GM19463 (cell line): ENCODE data around the gene PHLPP2.

Experiments
- ATAC-seq: cut with Tn5 transposase; IDR thresholded peaks from one replicate; pipeline ENCODE4 v1.9.1; 2021; ENCODE audit warnings: mild to moderate bottlenecking, moderate library complexity; ENCODE audit not compliant: unreplicated experiment

The PHLPP2 gene, protein sequence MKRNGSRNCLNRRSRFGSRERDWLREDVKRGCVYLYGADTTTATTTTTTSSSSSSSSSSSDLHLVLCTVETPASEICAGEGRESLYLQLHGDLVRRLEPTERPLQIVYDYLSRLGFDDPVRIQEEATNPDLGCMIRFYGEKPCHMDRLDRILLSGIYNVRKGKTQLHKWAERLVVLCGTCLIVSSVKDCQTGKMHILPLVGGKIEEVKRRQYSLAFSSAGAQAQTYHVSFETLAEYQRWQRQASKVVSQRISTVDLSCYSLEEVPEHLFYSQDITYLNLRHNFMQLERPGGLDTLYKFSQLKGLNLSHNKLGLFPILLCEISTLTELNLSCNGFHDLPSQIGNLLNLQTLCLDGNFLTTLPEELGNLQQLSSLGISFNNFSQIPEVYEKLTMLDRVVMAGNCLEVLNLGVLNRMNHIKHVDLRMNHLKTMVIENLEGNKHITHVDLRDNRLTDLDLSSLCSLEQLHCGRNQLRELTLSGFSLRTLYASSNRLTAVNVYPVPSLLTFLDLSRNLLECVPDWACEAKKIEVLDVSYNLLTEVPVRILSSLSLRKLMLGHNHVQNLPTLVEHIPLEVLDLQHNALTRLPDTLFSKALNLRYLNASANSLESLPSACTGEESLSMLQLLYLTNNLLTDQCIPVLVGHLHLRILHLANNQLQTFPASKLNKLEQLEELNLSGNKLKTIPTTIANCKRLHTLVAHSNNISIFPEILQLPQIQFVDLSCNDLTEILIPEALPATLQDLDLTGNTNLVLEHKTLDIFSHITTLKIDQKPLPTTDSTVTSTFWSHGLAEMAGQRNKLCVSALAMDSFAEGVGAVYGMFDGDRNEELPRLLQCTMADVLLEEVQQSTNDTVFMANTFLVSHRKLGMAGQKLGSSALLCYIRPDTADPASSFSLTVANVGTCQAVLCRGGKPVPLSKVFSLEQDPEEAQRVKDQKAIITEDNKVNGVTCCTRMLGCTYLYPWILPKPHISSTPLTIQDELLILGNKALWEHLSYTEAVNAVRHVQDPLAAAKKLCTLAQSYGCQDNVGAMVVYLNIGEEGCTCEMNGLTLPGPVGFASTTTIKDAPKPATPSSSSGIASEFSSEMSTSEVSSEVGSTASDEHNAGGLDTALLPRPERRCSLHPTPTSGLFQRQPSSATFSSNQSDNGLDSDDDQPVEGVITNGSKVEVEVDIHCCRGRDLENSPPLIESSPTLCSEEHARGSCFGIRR (N-terminal part only)

DNA sequence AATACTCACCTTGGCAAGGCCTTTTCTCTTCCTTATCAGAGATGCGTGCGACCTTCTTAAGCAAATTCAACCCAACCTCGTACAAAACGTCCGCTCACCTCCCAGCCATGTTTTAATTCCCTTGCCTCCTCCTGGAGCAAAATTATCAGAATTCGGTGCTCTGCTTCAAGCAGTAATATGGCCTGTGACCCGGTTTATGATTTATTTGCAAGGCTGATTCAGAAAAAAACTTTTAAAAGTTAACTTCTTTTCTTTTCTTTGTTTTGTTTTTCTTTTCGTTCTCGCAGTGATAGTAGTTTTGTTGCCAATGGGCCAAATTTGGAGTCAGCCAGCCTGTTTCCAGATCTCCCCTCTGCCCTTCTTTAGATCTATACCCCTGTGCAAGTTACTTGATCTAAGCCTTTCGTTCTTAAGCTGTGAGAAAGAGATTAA, at the start of gene PHLPP2:
PHLPP2 (minus strand) TSS at position 382 of the 432 bp plus-strand sequence. CDS start 9,906 bp downstream, outside the sequence.
- ATAC-seq, result no peak

DNA sequence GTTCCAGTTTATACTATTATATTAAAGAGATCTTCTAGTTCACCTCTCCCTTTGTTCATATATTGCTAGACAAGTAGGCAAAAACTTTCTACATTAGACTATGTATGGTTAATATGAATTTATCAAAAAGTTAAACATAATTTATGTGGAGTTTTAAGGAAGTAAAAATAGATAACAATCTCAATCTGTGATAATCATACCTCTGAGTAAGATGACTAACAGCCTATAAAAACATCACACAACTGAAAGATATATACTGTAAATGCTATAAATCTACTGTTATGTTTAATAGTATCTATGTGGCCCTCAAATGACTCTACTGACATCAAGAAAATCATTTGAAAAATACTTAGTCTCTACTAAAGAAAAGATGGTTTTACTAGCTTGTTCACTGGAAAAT, 47.1 kb upstream of the PHLPP2 start:
- no peak for ATAC-seq

DNA sequence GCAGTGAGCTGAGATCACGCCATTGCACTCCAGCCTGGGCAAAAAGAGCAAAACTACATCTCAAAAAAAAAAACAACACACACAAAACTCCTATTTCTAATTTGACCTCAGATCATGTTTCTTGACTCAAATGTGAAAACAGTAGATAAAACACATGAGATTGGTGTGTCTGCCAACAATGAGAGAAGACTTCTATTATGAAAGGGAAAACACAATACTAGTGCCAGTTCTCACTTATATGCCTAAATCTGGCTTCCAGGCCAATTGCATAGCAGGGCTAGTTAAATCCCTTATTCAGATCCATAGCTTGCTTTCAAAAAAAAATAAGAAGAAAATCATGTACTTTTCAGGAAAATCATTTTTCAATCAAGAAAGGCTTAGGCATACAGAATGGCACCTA, 44.7 kb upstream of the PHLPP2 start:
- ATAC-seq, result no peak

DNA sequence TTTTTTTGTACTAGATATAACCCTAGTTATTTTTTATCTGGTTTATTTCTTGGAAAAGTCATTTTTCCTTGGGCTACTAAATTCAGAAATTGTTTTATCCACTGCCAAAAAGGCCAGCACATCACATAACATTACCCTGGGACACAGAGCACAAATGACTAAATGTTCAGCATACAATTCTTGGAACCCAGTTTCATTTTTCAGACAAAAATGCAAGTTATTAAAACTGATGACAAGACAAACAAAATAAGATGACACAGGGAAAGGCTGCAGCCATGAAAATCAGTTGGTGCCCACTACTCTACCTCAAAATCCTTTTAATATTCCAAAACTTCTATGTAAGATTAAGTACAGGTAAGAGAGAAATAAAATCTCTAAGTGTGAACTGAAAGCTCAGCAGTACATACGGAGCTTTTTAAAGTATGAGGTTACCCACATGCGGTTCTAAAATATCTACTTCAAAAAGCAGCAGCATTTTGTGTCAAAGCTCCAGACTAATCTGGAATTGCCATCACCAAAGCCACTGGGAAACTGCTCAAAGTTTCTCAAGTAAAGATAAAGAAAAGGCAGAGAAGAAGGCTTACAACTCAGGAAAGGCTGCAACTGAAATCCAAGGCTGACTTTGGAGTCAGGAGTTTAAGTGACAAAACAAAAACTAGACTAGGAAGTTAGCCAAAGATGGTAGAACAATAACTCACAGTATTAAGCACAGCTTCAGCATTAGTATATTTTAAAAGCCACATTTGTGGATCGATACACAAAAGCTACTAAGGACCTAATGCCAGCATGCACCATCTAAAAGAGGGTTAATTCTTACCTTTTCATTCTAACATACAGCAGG, 42.8 kb upstream of the PHLPP2 start:
- ATAC-seq, result no peak

DNA sequence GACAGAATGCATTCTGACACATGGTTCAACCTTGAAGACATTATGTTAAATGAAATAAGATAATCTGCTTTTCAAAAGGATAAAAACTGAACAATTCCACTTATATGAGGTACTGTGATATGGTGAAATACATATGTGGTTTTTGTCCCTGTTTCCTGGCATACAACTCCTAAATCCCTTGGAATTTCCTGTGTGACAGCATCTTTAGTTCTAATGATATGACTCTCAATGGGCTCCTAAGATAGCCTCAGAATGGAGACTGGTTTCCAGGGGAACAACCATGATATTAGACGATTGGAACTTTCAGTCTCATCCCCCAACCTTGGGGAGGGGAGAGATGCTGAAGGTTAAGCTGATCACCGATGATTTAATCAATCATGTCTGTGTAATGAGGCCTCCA, 37.7 kb upstream of the PHLPP2 start:
- ATAC-seq, result no peak

DNA sequence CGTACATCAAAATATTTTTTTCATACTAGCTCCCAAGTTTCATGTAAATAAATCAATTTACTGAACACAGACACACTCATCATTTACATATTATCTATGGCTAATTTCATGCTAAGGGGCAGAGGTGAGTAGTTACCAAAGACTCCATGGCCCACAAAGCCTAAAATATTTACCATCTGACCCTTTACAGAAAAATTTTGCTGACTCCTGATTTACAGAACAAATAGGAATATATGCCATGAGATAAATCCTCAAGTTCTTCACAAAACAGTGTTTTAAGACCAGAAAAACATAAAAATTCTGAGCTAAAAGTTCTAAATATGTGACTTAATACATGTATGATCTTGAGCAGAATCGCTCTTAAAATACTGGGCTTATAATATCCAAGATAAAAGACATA, 36.6 kb upstream of the PHLPP2 start:
- no peak for ATAC-seq

DNA sequence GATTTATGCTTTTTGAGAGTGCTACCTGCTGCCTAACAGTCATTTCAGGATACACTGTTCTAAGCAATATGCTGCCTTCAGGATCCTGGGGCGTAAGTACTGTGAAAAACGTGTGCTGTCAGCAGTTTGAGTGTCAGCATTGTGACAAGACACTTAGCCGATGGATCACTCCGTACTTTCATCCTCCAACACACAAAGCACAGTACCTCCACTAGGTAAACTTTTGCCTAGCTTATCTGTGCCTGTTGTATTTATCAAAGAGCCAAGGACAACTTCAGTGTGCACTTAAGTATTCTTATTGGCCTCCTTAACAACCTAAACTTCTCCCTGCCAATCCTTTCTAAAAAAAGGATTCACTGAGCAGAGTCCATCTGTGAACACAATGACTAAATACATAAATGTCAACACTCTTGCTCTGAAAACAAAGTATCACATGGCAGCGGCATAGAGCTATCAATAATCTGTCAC, 33.8 kb upstream of the PHLPP2 start:
- no peak for ATAC-seq

DNA sequence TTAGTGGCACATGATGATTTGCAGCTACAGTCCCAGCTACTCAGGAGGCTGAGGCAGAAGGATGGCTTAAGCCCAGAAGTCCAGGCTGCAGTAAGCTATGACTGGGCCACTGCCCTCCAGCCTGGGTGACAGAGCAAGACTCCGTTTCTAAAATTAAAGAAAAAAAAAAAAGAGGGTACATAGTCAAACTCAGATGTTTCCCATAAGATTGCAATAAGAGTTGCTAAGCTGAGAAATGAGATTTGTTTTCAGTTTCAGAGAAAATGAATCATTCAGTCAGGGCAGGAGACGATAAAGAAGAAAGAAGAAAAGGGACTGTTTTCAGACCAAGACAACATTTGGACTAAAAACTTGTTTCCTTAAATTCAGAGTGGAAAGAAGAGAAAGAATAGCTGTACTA, 30.2 kb upstream of the PHLPP2 start:
- no peak for ATAC-seq

DNA sequence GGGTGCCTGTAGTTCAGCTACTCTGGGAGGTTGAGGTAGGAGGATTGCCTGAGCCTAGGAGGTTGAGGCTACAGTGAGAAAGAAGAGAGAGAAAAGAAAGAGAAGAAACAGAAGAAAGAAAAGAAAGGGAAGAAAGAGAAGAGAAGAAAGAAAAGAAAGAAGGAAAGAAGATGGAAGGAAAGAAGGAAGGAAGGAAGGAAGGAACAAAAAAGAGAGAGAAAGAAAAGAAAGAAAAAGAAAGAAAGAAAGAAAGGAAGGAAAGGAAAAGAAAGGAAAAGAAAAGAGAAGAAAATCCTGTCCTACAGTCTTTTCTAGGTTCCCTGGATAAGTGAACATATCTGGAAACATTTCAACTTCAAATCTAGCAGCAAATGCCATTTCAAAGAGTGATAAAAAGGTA, 29.6 kb upstream of the PHLPP2 start:
- no peak for ATAC-seq

DNA sequence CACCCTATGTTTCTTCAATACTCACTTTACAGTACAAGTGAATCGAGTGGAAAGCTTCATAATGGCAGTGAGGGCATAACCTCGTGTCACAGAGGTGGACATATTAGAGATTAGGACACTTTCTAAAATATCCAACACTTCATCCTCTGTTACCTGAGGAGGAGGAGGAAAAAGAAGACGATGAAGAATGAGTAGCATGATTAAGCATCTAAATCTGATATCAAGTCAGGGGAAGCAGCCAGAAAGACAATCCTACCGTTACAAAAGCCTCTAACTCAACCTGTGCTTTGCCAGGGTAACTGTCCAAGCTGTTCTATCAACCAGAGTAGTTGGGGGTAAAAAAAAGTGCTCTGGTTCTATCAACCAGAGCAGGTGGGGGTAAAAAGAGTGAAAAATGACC, 23.7 kb upstream of the PHLPP2 start:
- no peak for ATAC-seq

DNA sequence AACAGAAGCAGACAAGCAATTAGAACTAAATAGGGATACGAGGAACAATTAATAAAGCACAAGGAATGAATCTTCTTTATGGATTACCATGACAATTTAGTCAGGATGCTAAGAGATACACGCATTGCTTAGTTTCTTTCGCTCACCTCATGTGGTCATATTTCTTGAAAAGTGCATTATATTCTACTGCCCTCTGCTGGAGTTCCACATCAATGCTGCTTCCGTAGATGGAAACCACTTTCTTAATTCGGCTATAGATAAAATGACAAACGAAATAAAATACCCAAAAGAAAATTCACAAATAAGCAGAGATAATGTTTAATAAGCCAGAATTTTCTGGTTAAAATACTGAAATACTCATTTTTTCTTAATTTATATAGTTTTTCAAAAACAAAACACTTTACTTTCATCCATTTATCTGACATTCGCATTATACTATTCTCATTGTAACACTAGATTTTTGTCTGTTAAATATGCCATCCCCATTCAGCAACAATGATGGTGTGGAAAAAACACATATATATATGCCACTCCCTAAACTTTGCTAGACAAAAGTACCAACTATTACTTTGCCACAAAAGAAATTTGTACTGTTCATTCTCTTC, 22.0 kb upstream of the PHLPP2 start:
- no peak for ATAC-seq

DNA sequence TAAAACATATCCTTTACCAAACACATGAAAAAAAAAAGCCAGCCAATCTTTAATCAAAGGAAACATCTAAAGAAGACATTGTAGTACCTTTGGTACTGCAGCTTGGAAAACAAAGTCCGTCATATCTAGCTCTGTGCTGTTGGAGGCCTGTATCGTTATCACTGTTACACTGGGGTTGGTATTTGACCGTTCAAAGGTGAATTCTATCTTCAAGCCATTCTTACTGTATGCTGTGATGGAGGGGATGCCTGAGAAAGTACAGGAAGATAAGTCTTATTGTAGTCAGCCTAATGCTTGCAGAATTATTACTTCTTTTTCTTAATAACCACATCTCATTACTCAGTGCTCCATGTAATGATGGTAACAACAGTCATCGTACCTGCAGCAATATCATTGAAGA, 14.4 kb upstream of the PHLPP2 start:
- no peak for ATAC-seq

DNA sequence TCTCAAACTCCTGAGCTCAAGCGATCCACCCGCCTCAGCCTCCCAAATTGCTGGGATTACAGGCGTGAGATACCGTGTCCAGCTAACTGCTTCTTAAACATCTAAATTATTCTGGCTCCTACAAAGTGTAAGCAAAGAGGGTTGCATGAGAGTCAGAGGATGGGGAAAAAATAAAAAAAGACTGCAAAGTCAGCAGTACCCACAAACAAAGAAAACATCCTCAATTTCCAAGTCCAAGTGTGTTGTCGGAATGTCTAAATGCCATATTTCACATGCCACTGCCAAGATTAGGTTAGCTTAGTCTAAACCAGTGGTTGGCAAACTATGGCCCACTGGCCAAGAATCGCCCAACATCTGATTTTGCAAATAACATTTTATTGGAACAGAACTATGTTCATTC, 13.0 kb upstream of the PHLPP2 start:
- no peak for ATAC-seq

DNA sequence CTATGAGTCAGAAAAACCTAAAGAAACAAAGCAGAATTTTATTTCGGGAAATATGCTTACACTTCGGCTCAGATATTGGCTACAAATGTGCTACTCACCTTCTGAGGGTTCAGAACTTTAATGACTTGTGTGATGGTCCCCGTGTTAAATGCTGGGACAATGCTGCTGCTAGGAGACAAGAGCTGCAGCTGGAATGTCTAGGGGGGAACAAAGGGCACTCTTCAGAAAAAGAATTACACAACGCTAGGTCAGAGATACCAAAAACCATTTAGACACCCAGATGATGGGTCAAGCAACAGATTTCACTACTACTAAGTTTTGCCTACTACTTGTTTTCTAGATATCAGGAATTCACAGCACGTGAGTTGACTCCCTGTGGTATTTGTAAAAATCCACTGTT, 10.0 kb upstream of the PHLPP2 start:
- no peak for ATAC-seq

DNA sequence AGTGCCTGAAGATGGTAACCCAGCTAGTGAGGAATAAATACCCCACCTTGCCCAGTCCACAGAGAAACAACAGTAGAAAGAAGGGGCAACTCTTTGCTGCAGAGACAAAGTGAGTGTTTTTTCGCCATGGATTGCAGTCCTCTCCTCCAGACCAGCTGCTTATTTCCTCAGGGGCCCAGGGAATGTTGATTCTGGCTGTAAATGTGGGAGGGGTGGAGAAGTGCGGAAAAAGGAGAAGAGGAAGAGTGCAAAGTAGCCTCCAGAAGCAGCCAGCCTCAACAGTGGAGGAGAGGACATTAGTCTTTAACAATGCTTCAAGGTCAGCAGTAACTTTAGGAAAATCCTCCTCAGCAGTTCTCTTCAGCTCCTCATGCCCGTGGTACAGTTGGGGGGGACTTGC, 8.1 kb upstream of the PHLPP2 start:
- ATAC-seq, result no peak

DNA sequence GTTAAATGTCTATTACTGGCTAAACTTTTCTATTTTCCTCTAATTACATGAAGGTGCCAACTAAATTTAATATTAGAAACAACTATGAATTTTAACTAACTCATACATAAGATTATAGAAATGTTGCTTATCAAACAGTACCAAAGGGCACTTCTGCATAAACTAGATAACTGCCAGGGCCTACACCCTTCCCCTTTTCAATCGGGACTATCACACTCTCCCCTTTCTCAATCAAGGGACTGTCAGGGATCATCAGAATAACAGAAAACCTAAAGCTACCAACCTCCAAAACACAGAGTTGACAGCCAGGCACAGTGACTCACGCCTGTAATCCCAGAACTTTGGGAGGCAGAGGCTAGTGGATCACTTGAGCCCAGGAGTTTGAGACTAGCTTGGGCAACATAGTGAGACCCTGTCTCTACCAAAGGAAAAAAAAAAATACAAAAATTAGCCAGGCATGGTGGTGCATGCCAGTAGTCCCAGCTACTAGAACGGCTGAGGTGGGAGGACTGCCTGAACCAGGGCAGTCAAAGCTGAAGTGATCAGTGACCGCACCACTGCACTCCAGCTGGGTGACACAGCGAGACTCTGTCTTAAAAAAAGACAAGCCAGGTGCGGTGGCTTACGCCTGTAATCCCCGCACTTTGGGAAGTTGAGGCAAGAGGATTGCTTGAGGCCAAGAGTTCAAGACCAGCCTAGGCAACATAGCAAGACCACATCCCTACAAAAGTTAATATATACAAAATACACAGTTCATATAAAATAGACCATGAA, 3.2 kb upstream of the PHLPP2 start:
- no peak for ATAC-seq

DNA sequence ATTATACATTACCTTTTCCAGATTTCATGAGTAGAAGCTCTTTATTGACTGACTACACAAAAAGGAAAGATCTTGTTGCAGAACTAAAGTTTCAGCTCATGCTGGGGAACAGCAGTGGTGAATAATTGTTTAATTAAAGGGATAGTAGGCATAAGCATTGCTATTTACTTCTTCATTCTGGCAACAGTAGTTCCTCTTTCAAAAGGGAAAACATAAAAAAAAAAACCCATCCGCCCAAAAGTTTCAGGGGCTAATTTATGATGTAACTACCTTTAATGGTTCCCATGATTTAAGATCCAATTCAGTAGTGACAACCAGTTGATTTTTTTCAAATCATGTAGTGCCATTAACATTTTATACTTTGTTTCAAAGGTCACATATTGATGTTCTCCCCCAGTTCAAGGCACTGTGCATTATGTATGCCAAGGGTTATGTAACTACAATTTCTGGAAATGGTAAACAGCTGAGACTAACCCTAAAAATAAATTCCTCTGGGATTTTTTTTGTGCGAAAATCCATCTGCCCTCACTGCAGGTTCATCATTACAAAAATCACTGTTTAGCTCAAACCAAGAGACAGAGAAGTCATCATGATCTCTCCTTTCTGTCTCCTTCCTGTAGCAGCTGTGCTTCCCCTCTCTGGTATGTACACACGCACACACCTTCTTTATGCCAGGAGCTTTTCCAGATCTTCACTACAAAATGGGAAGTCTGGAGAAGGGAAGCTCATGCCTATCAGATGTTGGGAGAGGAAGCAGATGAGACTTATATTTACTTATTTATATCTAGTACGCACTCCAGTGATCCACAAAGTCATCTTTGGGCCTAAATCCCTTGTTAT, 2.2 kb upstream of the PHLPP2 start:
- no peak for ATAC-seq
